ENCODE results near the gene MYO7B.

MYO7B gene

DNA sequence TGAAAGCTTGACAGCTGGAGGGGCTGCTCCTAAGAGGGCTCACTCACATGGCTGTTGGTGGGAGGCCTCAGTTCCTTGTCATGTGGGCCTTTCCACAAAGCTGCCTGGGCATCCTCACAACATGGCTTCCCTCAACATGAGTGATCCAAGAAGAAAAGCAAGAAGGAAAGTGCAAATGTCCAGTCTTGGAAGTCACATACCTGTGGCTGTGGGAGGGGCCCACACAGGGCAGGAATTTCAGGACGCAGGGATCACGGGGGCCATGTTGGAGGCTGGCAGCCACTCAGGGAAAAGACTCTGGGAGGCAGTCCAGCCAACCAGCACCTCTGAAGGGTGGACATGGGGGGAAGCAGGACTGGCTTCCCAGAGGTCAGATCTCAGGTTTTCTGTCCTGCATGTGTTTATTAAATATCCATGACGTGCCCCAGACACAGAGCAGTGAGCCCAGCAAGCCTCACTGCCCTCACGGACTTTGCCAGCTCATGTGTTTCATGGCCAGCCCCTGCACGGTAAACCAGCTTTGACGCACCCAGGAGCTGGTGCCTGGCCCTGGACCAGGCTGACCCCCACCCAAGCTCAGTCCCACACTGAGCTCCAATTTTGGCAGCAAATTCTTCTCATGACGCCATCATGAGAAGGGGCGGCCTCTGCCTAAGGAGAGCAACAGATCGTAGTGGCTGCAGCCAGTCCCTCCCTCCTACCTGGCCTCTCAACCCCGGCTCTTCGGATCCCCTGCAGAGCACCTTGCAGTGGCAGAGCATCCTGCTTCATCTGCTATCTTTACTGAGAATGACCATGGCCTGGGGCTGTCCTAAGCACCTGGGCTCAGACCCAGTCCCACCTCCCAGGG, 75.8 kb downstream of the MYO7B start:
- no peak for DNase-seq

GRCh38 chr2:127612111-127612822, 76.8 kb downstream of the MYO7B start:
- no peak for DNase-seq

- DNase-seq = no peak
Measured at GRCh38 chr2:127614246-127614645, 78.8 kb downstream of the MYO7B start.

DNA sequence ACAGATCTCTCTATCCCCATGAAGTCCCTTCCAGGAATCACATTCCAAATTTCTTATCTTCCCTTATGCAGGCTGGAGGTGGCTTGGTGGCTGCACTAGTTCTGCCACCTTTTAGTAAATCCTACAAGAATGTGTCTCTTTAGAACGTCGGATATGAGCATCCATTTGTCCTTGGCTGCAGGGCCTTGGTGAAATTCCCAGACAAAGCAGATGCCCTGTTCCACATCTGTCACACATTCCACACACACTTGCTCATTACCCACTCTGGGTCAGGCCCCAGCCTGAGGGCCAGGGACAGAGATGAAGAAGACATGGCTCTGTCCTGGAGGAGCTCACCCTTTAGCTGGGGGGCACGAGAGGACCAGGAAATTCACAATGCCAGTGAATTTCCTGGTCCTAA, 79.2 kb downstream of the MYO7B start:
- no peak for DNase-seq

GRCh38 chr2:127615511-127616166, 80.2 kb downstream of the MYO7B start:
- DNase-seq = no peak

DNA sequence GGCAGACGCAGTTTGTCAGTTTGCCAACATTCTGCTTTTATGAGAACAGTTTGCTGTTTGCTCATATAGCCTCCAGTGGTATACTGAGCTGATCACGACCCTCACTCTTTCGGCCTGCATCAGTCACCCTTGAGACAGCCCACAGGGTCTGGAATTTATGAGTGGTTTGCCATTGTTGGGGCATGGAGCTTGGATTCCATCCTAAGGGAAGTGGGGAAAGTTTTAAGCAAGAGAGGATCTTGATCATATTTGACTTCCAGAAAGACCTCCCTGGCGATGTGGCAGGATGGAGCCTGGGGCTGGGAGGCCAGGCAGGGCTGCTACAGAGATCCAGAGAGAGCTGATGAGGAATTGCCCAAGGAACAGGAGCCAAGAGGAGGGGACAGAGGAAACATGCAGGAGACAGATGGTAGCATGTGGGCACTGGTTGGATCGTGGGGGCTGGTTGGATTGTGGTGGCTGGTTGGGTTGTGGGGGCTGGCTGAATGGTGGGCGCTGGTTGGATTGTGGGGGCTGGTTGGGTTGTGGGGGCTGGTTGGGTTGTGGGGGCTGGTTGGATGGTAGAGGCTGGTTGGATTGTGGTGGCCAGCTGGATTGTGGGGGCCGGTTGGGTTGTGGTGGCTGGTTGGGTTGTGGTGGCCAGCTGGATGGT, 83.2 kb downstream of the MYO7B start:
- DNase-seq = no peak

- no peak for DNase-seq
Measured at GRCh38 chr2:127619203-127619590, 83.7 kb downstream of the MYO7B start.

DNA sequence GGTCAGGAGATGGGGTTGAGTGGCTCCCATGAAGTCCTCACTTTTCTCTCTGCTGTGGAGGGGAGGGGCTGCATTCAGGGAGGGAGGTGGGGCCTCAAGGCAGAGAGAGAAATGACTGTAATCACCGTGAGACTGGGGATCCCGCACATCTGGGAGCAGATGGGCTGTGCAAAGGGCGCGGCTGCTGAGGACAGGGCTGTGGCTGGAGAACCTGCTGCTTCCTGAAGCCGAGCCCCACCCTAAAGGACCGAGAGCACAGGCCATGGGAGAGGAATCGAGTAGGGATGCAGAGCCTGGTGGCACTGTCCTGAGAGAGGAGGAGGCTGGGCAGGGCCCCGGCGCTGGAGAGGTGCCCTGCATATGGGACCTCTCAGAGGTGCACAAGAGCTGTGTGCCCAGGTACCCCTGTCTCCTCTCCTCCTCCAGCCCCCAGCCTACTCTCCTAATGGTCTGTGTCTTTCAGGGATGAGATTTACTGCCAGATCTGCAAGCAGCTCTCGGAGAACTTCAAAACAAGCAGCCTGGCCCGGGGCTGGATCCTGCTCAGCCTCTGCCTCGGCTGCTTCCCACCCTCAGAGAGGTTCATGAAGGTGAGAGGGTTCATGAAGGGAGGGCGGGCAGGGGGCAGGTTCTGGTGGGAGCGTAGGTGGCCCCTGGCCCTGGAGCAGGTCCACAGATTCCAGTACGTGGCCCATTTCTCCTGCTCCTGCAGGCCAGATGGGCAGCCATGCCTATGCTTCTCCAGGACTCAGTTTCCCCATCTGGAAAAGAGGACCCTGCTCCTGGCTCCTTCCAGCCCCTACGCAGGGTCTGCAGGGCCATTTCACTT, 84.6 kb downstream of the MYO7B start:
- no peak for DNase-seq

- DNase-seq = no peak
Measured at GRCh38 chr2:127620866-127621265, 85.4 kb downstream of the MYO7B start.

DNA sequence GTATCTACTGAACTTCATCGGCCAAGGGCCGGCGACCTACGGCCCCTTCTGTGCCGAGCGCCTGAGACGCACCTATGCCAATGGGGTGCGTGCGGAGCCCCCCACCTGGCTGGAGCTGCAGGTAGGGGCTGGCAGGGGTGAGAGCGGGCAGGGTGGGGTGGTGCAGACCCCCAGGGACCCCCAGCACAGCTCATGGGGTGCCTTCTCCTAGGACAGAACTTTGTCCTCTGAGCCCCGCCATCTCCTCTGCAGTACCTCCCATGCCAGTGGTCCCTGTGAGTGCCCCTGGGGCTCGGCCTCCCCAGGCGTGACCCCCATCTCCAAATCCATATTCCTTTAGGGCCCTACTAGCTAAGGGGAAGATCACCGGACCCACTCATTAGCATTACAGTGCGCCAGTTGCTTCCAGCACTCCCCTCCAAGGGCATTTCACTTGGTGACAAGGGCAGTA, 86.5 kb downstream of the MYO7B start:
- DNase-seq = no peak

DNA sequence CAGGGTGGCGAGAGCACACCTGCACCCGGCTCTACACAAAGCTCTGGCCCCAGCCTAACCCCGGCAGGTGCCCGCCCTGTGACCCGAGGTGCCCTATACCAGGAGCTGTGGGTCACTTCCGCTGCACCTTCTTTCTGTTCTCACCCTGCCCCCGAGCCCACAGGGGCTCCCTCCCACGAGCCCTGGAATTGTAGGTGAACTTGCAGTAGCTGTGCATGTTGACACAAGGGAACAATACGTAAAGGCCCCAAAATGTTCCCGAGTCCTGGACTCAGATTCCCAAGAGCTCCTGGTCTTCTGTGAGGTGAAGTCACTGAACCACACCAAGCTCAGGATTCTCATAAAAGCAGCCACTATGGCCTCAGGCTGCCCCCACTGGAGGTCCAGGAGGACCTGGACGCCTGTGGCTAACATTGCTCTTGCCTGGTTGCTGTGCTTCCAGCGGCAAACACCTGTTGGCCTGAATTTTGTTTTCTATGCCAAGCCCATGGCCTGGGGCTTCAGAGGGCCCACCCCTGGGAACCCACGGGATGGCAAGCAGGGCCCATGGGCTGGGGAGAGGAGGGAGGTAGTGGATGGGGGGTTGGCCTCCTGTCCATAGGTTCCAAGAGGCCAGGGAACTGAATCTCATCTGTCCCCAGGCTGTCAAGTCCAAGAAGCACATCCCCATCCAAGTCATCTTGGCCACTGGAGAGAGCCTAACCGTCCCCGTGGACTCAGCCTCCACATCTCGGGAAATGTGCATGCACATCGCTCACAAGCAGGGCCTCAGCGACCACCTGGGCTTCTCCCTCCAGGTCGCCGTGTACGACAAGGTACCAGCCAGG, 87.3 kb downstream of the MYO7B start:
- no peak for DNase-seq

- no peak for DNase-seq
Measured at GRCh38 chr2:127623388-127624319, 88.2 kb downstream of the MYO7B start.

GRCh38 chr2:127624320-127624755, 88.9 kb downstream of the MYO7B start:
- no peak for DNase-seq

DNA sequence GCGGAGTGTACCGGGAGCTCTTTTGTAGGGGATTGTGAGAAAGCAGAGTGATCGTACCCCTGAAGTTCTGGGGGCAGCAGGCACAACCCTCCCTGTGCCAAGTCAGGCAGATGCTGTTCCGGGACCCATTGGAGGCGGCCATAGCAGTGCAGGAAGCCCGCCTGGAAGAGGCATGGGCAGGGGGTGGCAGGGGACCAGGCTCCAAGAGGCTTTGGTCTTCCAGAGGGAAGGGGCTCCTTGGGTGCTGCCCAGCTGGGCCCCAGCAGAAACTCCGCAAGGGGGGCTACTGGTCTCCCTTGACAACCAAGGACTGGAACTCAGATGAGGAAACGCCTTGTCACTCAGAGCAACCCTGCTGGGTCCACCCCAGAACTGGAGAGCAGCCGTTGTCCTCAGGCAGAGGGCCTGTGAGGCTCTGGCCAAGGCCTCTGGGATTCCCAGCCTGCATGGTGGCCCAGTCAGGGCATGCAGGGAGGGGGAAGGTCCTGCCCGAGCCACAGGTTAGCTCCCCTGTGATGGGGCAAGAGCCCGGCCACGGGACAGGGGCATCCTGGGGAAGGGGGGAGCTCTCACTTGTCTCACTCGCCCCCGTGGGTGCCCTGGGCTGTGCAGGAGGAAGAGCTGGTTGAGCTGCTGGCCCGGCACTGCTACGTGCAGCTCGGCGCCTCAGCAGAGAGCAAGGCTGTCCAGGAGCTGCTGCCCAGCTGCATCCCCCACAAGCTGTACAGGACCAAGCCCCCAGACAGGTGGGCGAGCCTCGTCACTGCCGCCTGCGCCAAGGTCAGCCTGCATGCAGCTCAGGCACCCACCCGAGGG, 89.5 kb downstream of the MYO7B start:
- no peak for DNase-seq

DNA sequence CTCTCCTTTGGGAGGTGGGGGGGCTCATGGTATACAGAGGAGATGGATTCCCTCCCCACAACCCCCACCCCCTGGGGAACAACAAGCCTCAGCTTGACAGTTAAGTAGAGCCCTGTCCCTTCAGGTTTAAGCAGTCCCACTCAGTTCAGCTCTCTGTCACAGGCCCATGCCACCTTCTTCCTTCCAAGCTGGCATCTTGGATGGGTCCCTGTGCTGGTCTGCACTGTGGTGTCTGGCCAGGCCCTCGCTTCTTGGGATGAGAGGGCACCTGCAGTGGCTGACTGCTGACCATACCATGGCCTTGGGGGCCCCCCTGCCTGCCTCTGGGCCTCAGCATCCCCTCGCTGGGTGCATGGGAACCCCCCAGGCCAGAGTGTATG, 90.1 kb downstream of the MYO7B start:
- DNase-seq = no peak

DNA sequence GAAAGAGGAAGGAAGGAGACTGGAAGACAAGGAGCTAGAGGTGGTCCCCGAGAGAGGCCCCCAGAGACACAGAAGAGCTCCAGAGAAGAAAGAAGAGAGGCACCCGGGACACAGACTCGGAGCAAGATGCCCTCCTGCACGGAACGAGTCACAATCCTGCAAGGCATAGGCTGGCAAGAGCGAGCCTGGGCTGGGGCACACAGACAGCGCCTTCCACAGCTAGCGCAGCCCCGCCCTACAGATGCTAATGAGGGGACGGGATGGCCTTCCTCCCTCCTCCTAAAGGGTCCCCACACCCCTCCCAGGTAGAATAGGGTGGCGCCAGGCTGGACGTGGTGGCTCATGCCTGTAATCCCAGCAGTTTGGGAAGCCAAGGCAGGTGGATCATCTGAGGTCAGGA, 90.7 kb downstream of the MYO7B start:
- DNase-seq = no peak

- no peak for DNase-seq
Measured at GRCh38 chr2:127626917-127627739, 91.6 kb downstream of the MYO7B start.

Data from NCI-H1105 (cell line).